ENCODE data around the gene NFIA. TPM values are rescaled to one million over a fixed set of nuclear protein-coding genes. Genes with fewer than 3 reads are reported as not detected.

Gene NFIA
- total RNA-seq, 2 donors from 2014 or later: 61.4 to 86.3 TPM

GRCh38 chr1:61263905-61264824, 181.8 kb downstream of the NFIA start:
- no peaks in the 10 kb centered on the region for H3K36me3 ChIP-seq
- no peaks in the 10 kb centered on the region for H3K27me3 ChIP-seq (replicated peaks; ENCODE audit: insufficient read depth)
- no peak overlapping the region for H3K27ac ChIP-seq
- intact Hi-C loops (cut with DNase I): no loop called here
- H3K4me3 ChIP-seq: no peak overlapping the region
- TF ChIP-seq POLR2AphosphoS5 (IDR thresholded peaks at IDR 0.05): no peak
- no peak for TF ChIP-seq CTCF (IDR thresholded peaks at IDR 0.05)
- no peak for TF ChIP-seq POLR2A (IDR thresholded peaks at IDR 0.05)
- H3K9me3 ChIP-seq: no peaks in the 10 kb centered on the region
- no peaks in the 10 kb centered on the region for H3K4me1 ChIP-seq (replicated peaks)
- DNase-seq (ENCODE audit: low spot score): no peak
- whole genome bisulfite sequencing: 96% methylated on average over 16 of the region's 16 CpGs

- DNase-seq (ENCODE audit: low spot score): no peak
- Histone ChIP-seq H3K4me1 (replicated peaks) (no peaks in the 10 kb centered on the region), H3K36me3 (no peaks in the 10 kb centered on the region), H3K4me3 (no peak overlapping the region), H3K27me3 (replicated peaks; ENCODE audit: insufficient read depth) (no peaks in the 10 kb centered on the region), H3K9me3 (no peaks in the 10 kb centered on the region), H3K27ac (no peak overlapping the region)
- WGBS: 93% methylated on average over 4 of the region's 4 CpGs
- intact Hi-C loops (cut with DNase I): no loop called here
- TF ChIP-seq CTCF (IDR thresholded peaks at IDR 0.05): no peak
These were observed 182.5 kb downstream of the NFIA start for GRCh38 chr1:61264825-61265242.

GRCh38 chr1:61265665-61266064, 183.3 kb downstream of the NFIA start:
- Histone ChIP-seq H3K9me3 (no peaks in the 10 kb centered on the region), H3K4me3 (no peak overlapping the region), H3K27me3 (replicated peaks; ENCODE audit: insufficient read depth) (no peaks in the 10 kb centered on the region), H3K36me3 (no peaks in the 10 kb centered on the region), H3K4me1 (replicated peaks) (no peaks in the 10 kb centered on the region), H3K27ac (no peak overlapping the region)
- WGBS: 78% methylated on average over 3 of the region's 3 CpGs
- DNase-seq (ENCODE audit: low spot score): no peak
- TF ChIP-seq CTCF (IDR thresholded peaks at IDR 0.05) (no peak), POLR2A (IDR thresholded peaks at IDR 0.05) (no peak), POLR2AphosphoS5 (IDR thresholded peaks at IDR 0.05) (no peak)
- intact Hi-C loops (cut with DNase I): no loop called here

- TF ChIP-seq POLR2AphosphoS5 (IDR thresholded peaks at IDR 0.05) (no peak), CTCF (IDR thresholded peaks at IDR 0.05) (no peak), POLR2A (IDR thresholded peaks at IDR 0.05) (no peak)
- Histone ChIP-seq H3K36me3 (no peaks in the 10 kb centered on the region), H3K4me1 (replicated peaks) (no peaks in the 10 kb centered on the region), H3K9me3 (no peaks in the 10 kb centered on the region), H3K27me3 (replicated peaks; ENCODE audit: insufficient read depth) (no peaks in the 10 kb centered on the region), H3K27ac (no peak overlapping the region), H3K4me3 (no peak overlapping the region)
- DNase-seq (ENCODE audit: low spot score): no peak
- intact Hi-C loops (cut with DNase I): no loop called here
These were observed 184.4 kb downstream of the NFIA start for GRCh38 chr1:61266738-61267137.

All from prostate gland (tissue), 2 donors.